Left lung (tissue), 10 donors: ENCODE results near the gene SIGLEC14. TPM values are rescaled to one million over a fixed set of nuclear protein-coding genes. Genes with fewer than 3 reads are reported as not detected.
A peak's percentile ranks its signal among the peaks of the same experiment; 100 is the strongest.

ENCODE experiments used
- ATAC-seq: fragments of 200-7000 bp; cut with Tn5 transposase; one replicate; pipeline ENCODE4 v1.9.1; 2020; ENCODE audit warnings: moderate library complexity
- DNase-seq, 4 donors: peaks; one replicate each; pipeline ENCODE4 v3.0.0-alpha.2; 2013 to 2020
- H3K27ac ChIP-seq, 2 donors: fragments of 200-600 bp; sonication (generic) in 1 of 2; one replicate each; pipeline versions ENCODE4 v1.5.0 to v1.8.0; 2020 to 2021
- H3K27me3 ChIP-seq, 2 donors: fragments of 200-600 bp; sonication (generic) in 1 of 2; one replicate each; pipeline versions ENCODE4 v1.5.0 to v1.8.0; 2020 to 2021
- H3K36me3 ChIP-seq, 2 donors: fragments of 200-600 bp; sonication (generic) in 1 of 2; one replicate each; pipeline versions ENCODE4 v1.5.0 to v1.8.0; 2020 to 2021
- H3K4me1 ChIP-seq, 2 donors: fragments of 200-600 bp; one replicate each; pipeline ENCODE4 v1.8.0; 2021
- H3K4me3 ChIP-seq, 2 donors: fragments of 200-600 bp; sonication (generic) in 1 of 2; one replicate each; pipeline versions ENCODE4 v1.5.0 to v1.8.0; 2020 to 2021; ENCODE audit warnings: mild to moderate bottlenecking in 1 of 2
- H3K9me3 ChIP-seq, 2 donors: fragments of 200-600 bp; sonication (generic) in 1 of 2; one replicate each; pipeline versions ENCODE4 v1.5.0 to v1.8.0; 2020 to 2021
- intact Hi-C, 2 donors: fragments of 100-400 bp; cut with DNase I; formaldehyde crosslinking; loops; one replicate each; pipeline versions ENCODE4 v1.11.2 to v1.14.2; 2022
- polyA plus RNA-seq, 6 donors: library from polyadenylated mRNA; unstranded; fragments of 120-200 nt; gene quantifications; one replicate each; pipeline ENCODE4 v1.2.1, GENCODE V29; 2013; ENCODE audit not compliant: insufficient read length in 6 of 6
- total RNA-seq, 2 donors: library from RNA; stranded (reverse); fragmentation: NEBNext Ultra II Directional; extraction: Animal tissue kit (Norgen Biotek cat#: 25700); gene quantifications; one replicate each; pipeline ENCODE4 v1.2.1, GENCODE V29; 2021
- TF ChIP-seq, protein P1 (sequence below), 2 donors: fragments of 200-600 bp; sonication (generic) in 1 of 2; IDR thresholded peaks; one replicate each; pipeline versions ENCODE4 v1.5.0 to v1.8.0; 2021; ENCODE audit warnings: antibody characterized with exemption in 2 of 2
- donor health status: DM: no; HTN: yes; CAD: no.
- donor health status: DM: no; HTN: no; CAD: no.

The SIGLEC14 gene
- total and polyA plus RNA-seq, 8 donors: 0.50 to 59.9 (median 2.1) TPM

DNA sequence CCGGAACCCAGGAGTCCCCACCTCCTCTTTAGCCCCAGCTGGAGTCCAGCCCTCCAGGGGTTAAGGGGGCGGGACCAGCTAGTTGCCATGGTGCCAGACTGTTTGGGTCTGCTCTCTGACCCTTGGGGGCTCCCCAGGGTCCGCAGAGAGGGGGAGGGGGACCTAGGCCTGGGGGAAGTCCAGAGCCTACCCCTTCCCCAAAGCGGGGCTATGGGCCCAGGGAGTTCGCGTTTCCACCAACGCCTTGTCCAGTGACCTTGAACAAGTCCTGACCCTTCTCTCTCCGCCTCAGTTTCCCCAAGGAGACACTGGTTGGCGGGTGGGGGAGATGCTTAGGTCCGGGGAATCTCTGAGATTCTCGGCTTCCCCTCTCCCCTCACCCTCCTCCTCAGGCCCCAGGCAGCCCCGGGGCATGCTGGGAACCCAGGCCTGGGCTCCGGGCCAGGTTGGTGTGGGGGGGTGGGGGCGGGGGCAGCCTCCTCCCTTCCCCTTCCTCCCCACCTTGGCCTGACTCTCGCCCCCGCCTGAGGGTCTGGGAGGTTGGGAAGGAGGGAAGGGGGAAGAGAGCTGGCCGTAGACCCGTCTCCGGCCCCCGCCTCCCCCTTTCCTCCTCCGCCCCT, 43.9 kb upstream of the SIGLEC14 start:
- intact Hi-C loops: no loop called here

DNA sequence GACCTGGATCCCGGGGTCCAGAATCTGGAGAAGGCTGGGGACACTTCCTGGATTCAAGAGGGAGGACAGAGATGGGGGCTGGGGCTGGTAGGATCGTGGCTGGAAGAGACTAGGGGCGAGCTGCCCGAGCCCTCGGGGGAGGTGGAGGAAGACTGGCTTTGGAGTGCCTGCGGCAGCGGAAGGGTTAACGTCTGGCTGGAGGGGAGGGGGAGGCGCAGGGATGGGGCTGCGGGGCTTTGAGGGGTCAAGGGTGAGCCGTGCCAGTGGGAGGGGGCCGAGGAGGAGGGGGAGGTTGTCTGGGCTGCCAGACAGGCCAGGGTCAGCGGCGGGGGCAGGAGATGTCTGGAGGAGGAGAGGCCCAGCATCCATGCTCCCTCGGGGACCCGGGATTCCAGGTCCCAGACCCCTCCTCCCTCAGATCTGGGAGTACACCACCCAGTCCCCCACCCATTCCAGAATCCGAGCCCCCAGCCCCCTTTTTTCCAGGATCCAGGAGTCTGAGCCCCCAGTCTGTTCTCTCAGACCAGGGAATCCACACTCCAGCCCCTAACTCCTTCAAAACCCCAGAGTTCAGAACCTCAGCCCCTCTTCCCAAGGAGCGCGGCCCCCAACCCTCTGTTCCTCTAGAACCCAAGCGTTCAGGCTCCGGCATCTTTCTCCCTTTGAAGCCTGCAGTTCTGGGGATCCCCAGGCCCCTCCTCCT, 43.3 kb upstream of the SIGLEC14 start:
- peak overlapping the region; percentile 78 to 91 for H3K27ac ChIP-seq
- H3K4me1 ChIP-seq: peaks cover 11 to 47% of the 10 kb centered on the region in 2 donors
- peak overlapping the region; percentile 69 to 84 for H3K4me3 ChIP-seq
- peak; percentile 6 for ATAC-seq
- intact Hi-C loops: no loop called here
- DNase-seq: peak in 3 of 4 donors; percentile 58 to 83 (median 68)
- peaks cover 0 to 45% of the 10 kb centered on the region in 2 donors for H3K27me3 ChIP-seq
- TF ChIP-seq, protein P1, sequence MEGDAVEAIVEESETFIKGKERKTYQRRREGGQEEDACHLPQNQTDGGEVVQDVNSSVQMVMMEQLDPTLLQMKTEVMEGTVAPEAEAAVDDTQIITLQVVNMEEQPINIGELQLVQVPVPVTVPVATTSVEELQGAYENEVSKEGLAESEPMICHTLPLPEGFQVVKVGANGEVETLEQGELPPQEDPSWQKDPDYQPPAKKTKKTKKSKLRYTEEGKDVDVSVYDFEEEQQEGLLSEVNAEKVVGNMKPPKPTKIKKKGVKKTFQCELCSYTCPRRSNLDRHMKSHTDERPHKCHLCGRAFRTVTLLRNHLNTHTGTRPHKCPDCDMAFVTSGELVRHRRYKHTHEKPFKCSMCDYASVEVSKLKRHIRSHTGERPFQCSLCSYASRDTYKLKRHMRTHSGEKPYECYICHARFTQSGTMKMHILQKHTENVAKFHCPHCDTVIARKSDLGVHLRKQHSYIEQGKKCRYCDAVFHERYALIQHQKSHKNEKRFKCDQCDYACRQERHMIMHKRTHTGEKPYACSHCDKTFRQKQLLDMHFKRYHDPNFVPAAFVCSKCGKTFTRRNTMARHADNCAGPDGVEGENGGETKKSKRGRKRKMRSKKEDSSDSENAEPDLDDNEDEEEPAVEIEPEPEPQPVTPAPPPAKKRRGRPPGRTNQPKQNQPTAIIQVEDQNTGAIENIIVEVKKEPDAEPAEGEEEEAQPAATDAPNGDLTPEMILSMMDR (IDR thresholded peaks at IDR 0.05): no peak
- peaks cover 0 to 26% of the 10 kb centered on the region in 2 donors for H3K36me3 ChIP-seq
- no peaks in the 10 kb centered on the region for H3K9me3 ChIP-seq

More for the DNA sequence above, 43.9 kb upstream of the SIGLEC14 start:
- DNase-seq (peak; percentile 59 to 95 (median 86)), ATAC-seq (peak; percentile 42)
- H3K36me3 ChIP-seq: peaks cover 0 to 33% of the 10 kb centered on the region in 2 donors
- no peaks in the 10 kb centered on the region for H3K9me3 ChIP-seq
- TF ChIP-seq, protein P1 (IDR thresholded peaks at IDR 0.05): no peak
- peak overlapping the region; percentile 78 to 91 for H3K27ac ChIP-seq
- peaks cover 0 to 45% of the 10 kb centered on the region in 2 donors for H3K27me3 ChIP-seq
- H3K4me3 ChIP-seq: peak overlapping the region; percentile 69 to 84
- H3K4me1 ChIP-seq: peaks cover 11 to 47% of the 10 kb centered on the region in 2 donors

DNA sequence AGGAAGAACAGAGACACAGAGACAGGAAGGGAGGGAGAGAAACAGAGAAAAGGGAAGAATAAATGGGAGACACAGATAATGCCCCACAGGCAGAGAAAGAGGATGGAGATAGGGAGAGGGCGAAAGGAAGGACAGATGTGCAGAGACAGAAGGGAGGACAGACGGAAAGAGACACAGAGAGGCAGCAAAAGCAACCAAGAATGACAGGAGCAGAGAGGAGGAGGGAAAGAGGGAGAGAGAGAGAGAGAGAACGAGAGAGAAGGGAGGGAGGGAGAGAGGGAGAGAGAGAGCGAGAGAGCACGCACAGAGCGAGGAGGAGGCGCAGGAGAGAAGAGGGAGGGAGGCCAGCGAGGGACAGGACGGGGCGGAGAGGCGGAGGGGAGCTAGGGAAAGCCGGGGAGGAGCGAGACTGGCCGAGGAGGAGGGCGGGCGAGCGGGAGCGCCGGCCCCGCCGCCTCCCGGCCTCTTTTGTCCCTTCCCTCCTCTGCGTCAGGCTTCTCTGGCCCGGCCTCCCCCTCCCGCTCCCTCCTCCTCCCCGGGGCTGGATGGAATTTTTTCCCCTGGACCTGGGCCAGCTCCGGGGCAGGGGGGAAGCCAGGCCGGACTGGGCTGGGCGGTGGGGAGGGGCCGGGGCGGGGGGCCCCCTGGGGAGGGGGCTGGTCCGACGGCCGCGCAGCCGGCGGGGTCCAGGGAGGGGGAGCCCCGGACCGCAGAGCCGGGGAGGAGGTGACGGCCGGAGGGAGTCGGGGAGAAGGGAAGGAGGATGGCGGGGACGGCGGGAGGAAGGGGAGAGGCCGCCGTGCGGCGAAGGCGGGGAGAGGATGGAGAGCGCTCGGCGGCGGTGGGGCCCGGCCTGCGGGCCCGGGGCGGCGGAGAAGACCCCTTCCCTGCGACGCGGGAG, 42.3 kb upstream of the SIGLEC14 start:
- peaks cover 11 to 47% of the 10 kb centered on the region in 2 donors for H3K4me1 ChIP-seq
- peak overlapping the region; percentile 78 to 91 for H3K27ac ChIP-seq
- TF ChIP-seq, protein P1 (IDR thresholded peaks at IDR 0.05): no peak
- peak; percentile 92 to 98 (median 94) for DNase-seq
- H3K36me3 ChIP-seq: peaks cover 0 to 17% of the 10 kb centered on the region in 2 donors
- peaks cover 0 to 45% of the 10 kb centered on the region in 2 donors for H3K27me3 ChIP-seq
- no peaks in the 10 kb centered on the region for H3K9me3 ChIP-seq
- peak; percentile 90 for ATAC-seq
- intact Hi-C loops: no loop called here
- H3K4me3 ChIP-seq: peak overlapping the region; percentile 69 to 84

DNA sequence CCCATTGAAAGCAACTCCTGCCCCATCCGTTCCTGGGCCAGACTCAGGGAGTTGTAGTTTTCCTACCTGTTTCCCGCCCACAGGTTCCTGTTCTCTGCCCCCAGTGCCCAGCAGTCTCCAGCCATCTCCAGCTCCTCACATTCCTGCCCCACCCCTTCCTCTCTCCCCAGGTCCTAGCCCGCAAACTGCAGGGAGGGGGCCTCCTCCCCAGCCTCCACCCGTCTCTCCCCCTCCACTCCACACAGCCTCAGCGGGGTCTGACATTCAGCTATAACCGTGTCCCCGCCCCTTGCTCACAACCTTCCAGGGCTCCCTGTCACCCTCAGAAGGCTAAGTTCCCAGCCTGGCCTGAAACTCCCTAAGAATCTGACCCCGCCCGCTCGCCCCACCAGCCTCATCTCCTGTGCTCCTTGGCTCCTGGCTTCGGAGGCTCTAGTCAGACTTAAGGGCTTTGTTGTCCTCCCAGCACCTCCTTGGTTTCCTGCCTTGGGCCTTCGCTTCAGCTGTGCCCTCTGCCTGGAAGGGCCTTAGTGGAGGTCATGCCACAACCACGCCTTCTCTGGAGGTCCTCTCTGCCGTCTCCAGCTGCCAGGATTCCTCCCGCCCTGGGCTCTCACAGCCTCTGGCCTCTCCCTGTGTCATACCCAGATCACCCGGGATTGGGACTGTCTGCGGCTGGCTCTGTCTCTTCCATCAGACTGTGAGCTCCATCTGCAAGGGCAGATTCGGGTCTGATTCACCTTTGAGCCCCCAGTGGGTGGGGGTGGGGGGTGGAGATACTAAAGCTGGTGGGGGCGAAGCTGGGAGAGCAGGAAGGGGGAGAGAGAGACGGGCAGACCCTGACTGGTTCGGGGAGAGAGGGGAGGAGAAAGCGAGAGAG, 41.4 kb upstream of the SIGLEC14 start:
- TF ChIP-seq, protein P1 (IDR thresholded peaks at IDR 0.05): no peak
- intact Hi-C loops: no loop called here
- Histone ChIP-seq H3K4me3 (peak overlapping the region; percentile 69 to 84), H3K9me3 (no peaks in the 10 kb centered on the region), H3K27ac (peak overlapping the region; percentile 69 to 91), H3K36me3 (peaks cover 0 to 10% of the 10 kb centered on the region in 2 donors), H3K27me3 (peaks cover 0 to 45% of the 10 kb centered on the region in 2 donors), H3K4me1 (peaks cover 11 to 43% of the 10 kb centered on the region in 2 donors)
- DNase-seq (peak in 3 of 4 donors; percentile 47 to 68 (median 55)), ATAC-seq (peak; percentile 38)
